Measurements from ENCODE around the gene CAP1. TPM values are rescaled to one million over a fixed set of nuclear protein-coding genes. Genes with fewer than 3 reads are reported as not detected.

CAP1 gene
- total RNA-seq, 1 experiment from 2014 or later, result 255 TPM

- Histone ChIP-seq H3K18ac (ENCODE audit: insufficient read length, low read depth, low read length) (no peak overlapping the region), H3K9me3 (ENCODE audit: control insufficient read depth, low read depth, low read length) (no peaks in the 10 kb centered on the region), H4K91ac (ENCODE audit: insufficient read length, low read depth, low read length) (no peak overlapping the region), H3K4me2 (ENCODE audit: insufficient read depth, insufficient read length, low read length) (no peak overlapping the region), H3K27me3 (ENCODE audit: insufficient read depth, low read length) (no peaks in the 10 kb centered on the region), H2BK5ac (ENCODE audit: insufficient read length, low read length) (no peak overlapping the region), H2AK5ac (ENCODE audit: insufficient read length, low read length) (no peak overlapping the region), H3K79me2 (ENCODE audit: insufficient read depth, low read length) (no peaks in the 10 kb centered on the region), H3K14ac (ENCODE audit: insufficient read depth, low read length) (no peak overlapping the region), H4K8ac (replicated peaks; ENCODE audit: insufficient read length, low read depth, low read length) (no peak overlapping the region), H3K4ac (ENCODE audit: low read depth, low read length) (no peak overlapping the region), H3K56ac (ENCODE audit: insufficient read length, low read depth, low read length) (no peak overlapping the region), H3K79me1 (ENCODE audit: insufficient read depth, low read depth, low read length, poor library complexity, severe bottlenecking) (no peaks in the 10 kb centered on the region), H3T11ph (ENCODE audit: low read length) (no peak overlapping the region), H4K5ac (ENCODE audit: insufficient read length, low read depth, low read length) (no peak overlapping the region), H3K9ac (ENCODE audit: extremely low read depth, insufficient read length, low read length) (no peak overlapping the region), H3K4me1 (ENCODE audit: insufficient read depth, low read length) (no peaks in the 10 kb centered on the region), H4K20me1 (ENCODE audit: control insufficient read depth, insufficient read depth, insufficient read length) (no peaks in the 10 kb centered on the region), H3K23me2 (ENCODE audit: insufficient read length, low read depth, low read length, poor library complexity, severe bottlenecking) (no peaks in the 10 kb centered on the region), H2BK120ac (ENCODE audit: low read depth, low read length, poor library complexity, severe bottlenecking) (no peak overlapping the region), H2BK20ac (ENCODE audit: low read depth, low read length, poor library complexity, severe bottlenecking) (no peak overlapping the region), H2AFZ (ENCODE audit: low read length) (no peak overlapping the region), H2BK12ac (ENCODE audit: insufficient read length, low read depth, low read length) (no peak overlapping the region), H2BK15ac (ENCODE audit: low read depth, low read length) (no peak overlapping the region), H3K23ac (ENCODE audit: insufficient read length, low read depth, low read length) (no peak overlapping the region), H3K27ac (ENCODE audit: insufficient read length, low read depth, low read length) (no peak overlapping the region)
- Mint-ChIP-seq H3K27ac (peak overlapping the region in 1 of 3 experiments; percentile 12; a peak in 1 of 7 replicates), H3K27me3 (ENCODE audit: low read depth) (no peaks in the 10 kb centered on the region), H3K4me1 (no peaks in the 10 kb centered on the region), H3K9me3 (no peaks in the 10 kb centered on the region), H3K36me3 (ENCODE audit: insufficient read depth in 1 of 3, low read depth in 3 of 3) (peaks cover 46 to 86% (median 84%) of the 10 kb centered on the region in 3 experiments; a peak in 6 of 7 replicates), H3K4me3 (no peak overlapping the region)
- no CpG with 5 or more reads among the region's 2 CpGs for WGBS (ENCODE audit: extremely low coverage, insufficient read length, low lambda C conversion rate)
- TF ChIP-seq, protein P1, sequence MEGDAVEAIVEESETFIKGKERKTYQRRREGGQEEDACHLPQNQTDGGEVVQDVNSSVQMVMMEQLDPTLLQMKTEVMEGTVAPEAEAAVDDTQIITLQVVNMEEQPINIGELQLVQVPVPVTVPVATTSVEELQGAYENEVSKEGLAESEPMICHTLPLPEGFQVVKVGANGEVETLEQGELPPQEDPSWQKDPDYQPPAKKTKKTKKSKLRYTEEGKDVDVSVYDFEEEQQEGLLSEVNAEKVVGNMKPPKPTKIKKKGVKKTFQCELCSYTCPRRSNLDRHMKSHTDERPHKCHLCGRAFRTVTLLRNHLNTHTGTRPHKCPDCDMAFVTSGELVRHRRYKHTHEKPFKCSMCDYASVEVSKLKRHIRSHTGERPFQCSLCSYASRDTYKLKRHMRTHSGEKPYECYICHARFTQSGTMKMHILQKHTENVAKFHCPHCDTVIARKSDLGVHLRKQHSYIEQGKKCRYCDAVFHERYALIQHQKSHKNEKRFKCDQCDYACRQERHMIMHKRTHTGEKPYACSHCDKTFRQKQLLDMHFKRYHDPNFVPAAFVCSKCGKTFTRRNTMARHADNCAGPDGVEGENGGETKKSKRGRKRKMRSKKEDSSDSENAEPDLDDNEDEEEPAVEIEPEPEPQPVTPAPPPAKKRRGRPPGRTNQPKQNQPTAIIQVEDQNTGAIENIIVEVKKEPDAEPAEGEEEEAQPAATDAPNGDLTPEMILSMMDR (conservative IDR thresholded peaks at IDR 0.05), result no peak
- DNase-seq, result no peak
Observed at GRCh38 chr1:40067023-40067422, 26.5 kb downstream of the CAP1 start.
